Measurements from ENCODE around the gene MSH3.
"Not testable (repeated sequence)": the region's sequence is repeated elsewhere in the genome, so short reads cannot be mapped to it uniquely, and the experiment has no call there.

MSH3 gene

DNA sequence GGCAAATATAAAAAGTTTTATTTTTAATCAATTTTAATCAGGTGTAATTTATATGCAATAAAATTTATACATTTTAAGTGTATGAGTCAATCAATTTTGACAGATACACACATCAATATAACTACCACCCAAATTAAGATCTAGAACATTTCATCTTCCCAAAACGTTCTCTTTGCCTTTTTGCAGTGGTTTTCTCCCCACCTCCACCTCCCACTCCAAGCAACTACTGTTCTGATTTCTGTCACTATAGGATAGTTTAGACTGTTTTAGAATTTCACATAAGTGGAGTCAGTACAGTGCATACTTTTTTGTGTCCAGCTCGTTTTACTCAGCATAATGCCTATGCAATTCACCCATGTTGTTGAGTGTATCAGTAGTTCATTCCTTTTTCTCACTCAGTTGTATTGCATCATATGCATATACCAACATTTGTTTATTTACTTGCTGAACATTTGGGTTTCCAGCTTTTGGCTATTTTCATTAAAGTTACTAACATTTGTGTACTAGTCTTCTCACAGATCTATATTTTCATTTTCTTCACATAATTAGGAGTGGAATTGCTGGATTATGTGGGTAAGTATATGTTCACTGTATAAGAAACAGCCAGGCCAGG is 52.5 kb downstream of the MSH3 start:
- DNase-seq (ENCODE audit: low read depth), result no peak

DNA sequence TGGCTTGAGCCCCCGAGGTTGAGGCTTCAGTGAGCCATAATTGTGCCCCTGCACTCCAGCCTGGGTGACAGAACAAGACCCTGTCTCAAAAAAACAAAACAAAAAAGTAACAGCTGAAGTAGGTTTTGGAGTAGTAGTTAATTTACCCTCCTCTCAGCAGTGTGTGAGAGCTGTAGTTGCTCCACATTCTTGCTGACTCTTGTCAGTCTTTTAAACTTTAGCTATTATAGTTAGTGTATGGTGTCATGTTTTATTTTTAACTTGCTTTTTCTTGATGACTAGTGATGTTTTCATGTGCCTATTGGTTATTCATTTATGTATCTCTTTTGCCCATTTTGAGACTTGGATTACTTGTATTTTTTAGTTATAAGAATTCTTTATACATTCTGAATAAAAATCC is 53.2 kb downstream of the MSH3 start:
- DNase-seq (ENCODE audit: low read depth), result no peak

DNA sequence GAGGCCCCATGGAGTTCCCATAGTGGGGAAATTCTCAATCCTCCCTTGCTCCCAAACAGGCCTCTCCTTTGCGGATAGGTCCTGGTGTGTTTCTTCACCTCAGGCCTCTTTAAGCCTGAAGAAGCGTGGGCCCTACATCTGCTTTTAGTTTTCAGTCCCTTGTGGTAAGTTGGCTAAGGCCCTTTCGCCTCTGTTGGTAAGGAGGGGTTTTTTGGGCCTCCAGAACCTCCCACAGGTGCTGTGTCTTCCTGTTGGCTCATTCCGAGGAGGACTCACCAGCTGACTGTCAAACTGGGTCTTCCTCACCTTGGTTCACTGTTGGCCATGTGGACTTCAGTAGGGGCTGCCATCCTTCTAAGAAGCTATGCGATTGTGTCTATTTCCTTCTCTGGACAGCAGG is 56.8 kb downstream of the MSH3 start:
- no peak for DNase-seq (ENCODE audit: low read depth)

DNA sequence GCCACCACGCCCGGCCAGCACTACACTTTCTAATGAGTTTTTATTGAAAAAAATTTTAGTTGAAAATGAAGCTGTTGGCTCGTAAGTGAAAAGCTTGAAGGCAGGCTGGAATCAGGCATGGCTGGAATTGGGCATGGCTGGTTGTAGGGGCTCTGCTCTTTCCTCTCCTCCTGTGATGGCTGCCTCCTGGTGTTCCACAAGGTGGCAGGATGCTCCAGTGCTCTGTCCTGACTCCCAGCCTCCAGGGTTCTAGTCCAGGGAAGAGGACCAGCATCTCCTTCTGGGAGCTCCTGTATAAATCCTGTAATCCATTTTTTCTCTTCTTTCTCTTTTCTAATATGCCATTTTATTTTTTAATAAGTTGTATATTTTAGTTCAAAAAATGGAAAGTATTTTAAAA is 57.5 kb downstream of the MSH3 start:
- no peak for DNase-seq (ENCODE audit: low read depth)

DNA sequence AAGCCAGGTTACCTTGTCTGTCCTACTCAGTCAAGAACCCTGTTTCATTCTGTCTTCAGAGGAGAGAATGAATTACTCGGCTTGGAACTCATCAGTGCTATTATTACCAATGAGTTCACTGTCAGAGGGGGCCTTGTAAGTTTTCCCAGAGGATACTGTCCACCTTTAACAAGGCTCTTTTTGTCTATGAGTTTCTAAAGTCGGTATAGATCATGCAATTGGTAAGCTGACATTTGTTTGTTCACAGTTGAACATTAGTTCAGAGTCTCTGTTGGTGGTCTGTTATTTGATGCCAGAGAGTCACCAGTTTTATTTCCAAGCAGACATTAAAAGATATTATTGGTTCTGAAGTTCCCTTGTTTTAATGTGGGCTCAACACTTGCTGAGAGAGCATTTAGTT is 58.5 kb downstream of the MSH3 start:
- no peak for DNase-seq (ENCODE audit: low read depth)

DNA sequence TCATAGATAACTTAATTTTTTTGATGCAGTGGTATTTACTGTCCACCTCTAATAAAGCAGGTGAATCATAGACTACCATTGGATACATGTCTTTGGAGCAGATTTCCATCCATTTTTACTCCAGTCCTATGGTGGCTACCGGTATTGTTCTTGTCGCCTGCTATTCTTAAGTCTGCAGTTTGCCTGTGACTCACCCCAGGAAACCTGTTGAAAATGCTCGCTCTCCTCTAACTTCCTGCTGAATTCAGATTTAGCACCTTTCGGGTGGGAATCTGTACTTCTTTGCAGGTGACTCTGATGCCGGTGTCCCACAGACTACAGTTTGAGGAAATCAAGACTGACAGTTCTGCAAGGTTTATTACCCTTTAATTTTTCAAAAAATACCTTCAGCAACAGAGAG is 59.2 kb downstream of the MSH3 start:
- no peak for DNase-seq (ENCODE audit: low read depth)

DNA sequence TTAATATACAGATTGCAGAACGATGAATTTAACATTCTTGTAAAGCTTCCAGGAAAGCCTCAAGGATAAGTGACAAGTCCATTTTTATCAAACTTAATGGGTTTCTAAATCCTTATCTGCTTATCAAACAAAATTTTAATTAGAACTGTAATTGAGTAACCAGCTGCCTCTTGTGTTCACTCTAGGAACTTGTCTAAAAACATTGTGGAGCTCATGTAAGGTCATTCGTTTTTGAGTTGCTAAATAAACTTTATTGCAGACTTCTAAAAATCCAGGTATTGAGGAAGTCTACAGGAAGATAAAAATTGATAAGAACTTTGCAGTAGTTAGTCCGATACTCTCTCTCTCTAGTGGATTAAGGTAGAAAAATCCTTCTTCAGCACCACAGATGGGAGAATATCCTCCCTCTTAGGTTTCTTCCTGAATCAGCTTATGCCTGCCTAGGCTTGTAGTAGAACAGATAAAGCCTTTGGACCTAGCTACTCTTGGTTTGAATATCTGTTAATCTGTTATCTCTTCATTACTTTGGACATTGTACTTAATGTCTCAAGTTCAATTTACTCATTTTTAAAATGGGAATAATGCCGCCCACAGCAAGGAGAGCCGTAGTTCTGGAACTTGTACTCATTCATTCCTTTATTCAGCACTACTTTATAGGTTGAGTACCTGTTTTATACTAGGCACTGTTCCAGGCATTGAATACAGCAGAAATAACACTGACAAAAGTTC is 60.3 kb downstream of the MSH3 start:
- DNase-seq (ENCODE audit: low read depth), result no peak

DNA sequence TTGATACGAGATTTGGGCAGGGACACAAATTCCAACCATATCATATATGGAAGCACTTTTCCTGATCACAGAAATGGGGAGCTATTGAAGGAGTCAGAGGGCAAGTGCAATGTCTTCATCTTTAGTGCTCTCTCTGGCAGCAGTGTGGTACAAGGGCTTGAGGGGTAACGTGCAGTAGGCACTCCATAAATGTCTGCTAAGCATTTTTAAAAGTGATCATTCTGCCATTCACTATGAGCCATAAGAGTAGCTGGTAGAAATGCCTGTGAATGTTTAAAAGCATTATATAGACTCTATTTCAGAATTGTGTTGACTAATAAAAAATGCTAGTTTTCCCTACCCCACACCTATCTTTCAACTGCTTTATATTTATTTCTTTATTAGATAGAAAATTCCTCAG is 61.4 kb downstream of the MSH3 start:
- no peak for DNase-seq (ENCODE audit: low read depth)

DNA sequence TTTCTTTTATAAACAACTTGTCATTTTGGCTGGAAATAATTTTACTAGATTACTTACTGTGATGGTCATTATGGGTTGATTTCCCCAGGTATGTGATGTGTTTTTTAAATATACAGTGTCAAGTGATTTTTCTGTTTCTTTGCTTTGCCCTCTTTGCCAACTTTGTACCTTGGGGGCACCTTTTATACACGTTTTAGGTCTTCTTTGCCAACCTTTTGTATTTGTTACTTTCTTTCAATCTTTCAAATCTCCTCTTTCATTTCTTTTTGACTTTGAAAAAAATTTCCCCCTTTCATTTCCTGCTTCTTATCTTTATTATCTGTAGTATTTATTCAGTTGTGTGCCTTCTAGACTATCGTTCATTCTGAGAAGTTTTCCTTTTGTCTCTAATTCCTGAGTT is 65.7 kb downstream of the MSH3 start:
- DNase-seq (ENCODE audit: low read depth), result no peak

DNA sequence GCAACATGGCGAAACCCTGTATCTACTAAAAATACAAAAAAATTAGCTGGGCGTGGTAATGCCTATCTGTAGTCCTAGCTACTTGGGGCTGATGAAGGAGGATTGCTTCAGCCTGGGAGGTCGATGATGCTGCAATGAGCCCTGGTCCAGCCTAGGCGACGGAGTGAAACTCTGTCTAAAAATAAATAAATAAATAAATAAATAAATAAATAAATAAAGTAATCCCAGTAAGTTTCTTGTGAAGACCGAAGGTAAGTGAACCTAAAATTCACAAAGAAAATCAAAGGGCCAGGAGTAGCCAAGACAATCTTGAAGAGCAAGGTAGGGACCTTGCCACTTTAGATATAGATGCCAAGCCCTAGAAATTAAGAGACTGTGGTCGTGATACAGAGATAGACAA is 68.5 kb downstream of the MSH3 start:
- no peak for DNase-seq (ENCODE audit: low read depth)

DNA sequence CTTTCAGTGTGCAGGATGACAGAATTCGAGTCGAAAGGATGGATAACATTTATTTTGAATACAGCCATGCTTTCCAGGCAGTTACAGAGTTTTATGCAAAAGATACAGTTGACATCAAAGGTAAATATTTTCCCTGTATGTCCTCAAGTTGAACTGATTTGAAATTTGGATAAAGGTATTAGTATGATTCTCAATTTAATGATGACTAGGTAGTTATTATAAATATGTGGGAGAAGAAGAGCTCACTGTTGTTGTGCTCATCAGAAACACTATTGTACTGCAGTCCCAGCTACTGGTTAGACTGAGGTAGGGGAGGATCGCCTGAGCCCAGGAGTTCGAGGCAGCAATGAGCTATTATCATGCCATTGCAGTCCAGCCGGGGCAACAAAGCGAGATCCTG is 71.0 kb downstream of the MSH3 start:
- no peak for DNase-seq (ENCODE audit: low read depth)

DNA sequence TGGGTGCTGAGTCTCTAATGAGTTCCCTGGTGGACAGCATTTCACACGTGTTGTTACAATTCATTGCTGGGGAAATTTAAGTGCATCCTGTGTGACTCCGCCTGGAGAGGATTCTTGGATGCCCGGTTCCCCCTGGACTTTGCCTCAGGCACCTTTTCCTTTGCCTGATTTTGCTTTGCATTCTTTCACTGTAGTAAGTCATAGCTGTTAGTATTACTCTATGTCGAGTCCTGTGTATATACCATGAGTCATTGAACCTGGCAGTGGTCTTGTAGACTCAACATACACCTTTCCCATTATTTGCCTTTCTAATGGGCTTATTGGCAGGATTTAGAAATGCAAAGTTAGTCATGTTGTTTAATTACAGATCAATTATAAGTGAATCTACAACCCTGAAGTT is 82.3 kb downstream of the MSH3 start:
- no peak for DNase-seq (ENCODE audit: low read depth)

DNA sequence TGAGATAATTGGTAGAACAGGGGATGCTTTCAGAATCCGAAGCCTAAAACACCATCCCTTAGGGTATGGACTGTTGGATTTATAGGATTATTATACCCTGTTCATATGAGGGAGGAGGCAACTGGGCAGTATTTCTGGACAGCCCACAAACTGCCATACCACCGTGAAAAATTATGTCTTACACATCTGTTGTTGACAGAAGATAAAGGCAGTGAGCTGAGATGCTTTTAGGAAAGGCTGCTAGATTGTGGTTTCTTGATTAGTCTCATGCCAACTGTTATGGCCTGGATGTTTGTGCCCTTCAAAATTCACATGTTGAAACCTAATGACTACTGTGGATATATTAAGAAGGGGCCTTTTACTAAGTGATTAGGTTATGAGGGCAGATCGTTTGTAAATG is 84.0 kb downstream of the MSH3 start:
- no peak for DNase-seq (ENCODE audit: low read depth)

DNA sequence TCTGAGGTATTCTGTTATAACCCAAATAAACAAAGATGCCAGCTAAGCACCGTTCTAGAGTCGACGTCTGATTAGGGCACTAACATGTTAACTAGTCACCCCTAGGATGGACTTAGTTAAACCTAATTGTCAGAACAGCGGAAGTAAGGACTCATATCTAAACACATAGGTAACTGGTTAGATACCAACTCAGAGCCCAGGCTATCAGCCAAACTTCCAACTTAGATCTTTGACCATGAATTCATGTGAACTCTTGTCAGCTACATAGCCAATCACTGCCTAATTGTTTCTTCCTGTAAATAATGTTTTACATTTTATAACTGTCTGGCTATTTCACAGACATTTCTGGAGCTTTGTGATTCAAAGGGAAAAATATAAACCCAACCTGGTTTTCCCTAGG is 84.6 kb downstream of the MSH3 start:
- DNase-seq (ENCODE audit: low read depth), result no peak

DNA sequence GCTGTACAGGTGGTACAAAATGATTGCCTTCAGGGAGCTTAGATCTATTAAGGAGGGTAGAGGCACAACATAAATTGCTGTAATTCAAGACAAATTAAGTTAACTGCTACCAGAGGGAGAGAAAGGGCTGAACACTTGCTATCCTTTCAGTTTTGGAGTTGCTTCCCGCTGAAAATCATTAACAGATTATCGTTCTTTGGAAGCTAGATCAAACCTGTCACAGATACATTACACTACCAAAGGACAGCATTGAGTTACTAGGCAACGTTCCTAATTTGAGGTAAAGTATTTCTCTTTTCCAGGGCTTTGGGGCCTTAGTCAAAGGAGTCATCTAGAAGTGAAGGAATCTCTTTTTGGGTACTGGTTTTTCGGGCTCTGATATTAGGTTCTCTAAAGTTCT is 85.0 kb downstream of the MSH3 start:
- DNase-seq (ENCODE audit: low read depth), result no peak

DNA sequence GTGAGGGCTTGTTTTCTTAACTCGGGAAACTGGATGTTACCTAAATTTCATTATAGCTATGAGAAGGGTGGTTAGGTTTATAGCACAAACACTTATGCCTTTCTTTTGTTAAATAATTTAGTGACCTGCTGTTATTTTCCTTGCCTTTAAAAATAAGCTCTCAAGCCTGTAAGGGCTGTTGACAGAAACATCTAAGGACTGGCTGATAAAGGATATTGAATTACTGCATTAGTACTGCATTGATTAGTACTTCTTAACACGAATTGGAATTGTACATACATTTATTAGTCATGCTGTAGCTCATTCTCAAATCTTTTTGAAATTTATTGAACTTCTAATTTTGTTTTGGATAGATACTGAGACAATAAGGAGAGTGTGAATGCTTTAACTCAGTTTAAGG is 85.4 kb downstream of the MSH3 start:
- DNase-seq (ENCODE audit: low read depth), result no peak

DNA sequence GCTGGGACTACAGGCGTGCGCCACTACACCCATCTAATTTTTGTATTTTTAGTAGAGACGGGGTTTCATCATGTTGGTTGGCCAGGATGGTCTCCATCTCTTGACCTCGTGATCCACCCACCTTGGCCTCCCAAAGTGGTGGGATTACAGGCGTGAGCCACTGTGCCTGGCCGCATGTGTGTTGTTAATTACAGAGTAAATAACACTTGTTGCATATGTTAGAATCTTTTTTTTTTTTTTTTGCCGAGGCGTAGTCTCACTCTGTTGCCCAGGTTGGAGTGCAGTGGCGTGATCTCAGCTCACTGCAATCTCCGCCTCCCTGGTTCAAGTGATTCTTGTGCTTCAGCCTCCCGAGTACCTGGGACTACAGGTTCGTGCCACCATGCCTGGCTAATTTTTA is 86.0 kb downstream of the MSH3 start:
- not testable (repeated sequence) for DNase-seq (ENCODE audit: low read depth)

DNA sequence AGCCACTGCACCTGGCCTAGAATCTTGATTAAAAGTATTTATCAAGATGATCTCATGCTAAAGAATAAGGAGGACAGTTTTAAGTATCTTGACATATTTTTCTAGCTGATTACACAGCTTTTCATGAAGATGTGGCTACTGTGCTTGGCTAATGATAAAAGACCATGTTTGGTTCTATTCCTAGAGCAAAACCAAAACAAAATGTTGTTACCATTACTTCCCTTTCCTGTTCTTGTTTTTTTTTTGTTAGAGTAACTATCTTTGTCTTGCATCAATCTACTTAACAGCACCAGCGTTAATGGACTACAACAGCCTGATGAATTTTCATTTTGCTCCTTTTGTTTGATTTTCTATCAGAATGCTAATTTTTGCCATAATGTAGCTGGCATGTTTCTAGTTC is 86.5 kb downstream of the MSH3 start:
- DNase-seq (ENCODE audit: low read depth), result no peak

DNA sequence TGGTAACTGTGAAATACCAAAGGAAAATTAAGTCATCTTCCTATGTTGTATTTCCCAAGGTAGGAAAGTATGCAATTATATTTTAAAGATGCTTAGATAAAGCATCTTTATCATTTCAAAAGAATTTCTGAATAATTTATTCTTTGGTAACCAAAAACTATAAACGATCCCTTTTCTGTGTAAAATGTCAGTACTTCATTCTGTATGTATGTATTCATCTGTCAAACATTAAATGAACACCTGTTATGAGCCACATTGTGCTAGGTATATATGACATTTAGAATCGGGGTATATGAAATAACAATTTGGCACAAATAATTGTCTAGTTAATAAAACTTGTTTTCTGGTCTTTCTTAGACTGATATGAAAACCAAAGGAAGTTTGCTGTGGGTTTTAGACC is 89.7 kb downstream of the MSH3 start:
- DNase-seq (ENCODE audit: low read depth), result no peak

DNA sequence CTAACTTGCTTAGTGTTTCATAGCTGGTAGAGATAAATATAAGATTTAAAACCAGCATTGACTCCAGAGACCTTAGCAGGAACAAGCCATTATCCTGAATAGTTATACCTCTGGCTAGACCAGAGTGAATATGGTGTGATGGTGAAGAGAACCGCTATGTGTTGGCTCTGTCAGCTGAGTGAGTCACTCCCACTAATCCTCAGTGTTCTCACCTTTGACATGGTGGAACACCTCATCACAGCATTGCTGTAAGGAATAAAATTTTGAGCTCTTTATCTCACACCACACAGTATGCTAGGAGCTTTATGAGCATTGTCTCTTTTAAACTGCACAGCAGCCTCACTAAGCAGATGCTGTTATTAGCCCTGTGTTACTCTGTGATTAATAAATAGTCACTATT is 91.0 kb downstream of the MSH3 start:
- no peak for DNase-seq (ENCODE audit: low read depth)

DNA sequence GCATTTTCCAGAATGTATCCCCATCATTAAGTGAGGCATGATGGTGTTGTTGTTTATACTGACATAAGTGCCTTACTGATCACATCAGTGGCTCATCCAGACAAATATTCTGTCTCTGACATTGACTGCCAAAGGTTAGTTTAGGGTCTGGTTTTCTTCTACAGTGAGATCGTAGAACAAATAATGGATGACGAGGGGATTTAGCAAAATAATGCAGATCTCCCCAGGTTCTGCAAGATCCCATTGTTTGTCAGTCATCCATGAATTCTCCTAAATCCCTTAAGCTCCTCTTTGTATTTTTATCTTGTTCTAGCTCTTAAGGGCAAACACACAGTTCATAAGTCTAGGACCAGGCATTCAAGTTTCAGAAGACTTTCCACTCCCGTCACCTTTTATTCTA is 93.5 kb downstream of the MSH3 start:
- no peak for DNase-seq (ENCODE audit: low read depth)

DNA sequence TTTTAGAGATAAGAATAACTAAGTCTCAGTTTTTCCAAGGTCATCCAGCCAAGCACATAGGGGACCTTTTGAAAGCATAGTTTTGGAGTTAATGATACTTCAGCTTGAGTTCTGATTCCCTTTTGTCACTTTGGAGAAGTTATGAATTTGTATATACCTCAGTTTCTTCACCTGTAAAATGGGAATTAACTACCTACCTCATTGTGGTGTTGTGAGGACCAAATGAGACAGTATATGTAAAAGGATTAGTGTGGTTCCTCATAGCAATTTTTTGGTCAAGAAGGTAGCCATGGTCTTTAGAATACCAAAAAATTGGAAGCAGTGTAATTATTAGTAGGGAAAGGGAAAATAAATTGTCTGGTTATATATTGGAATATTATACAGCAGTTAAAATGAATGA is 98.0 kb downstream of the MSH3 start:
- no peak for DNase-seq (ENCODE audit: low read depth)

DNA sequence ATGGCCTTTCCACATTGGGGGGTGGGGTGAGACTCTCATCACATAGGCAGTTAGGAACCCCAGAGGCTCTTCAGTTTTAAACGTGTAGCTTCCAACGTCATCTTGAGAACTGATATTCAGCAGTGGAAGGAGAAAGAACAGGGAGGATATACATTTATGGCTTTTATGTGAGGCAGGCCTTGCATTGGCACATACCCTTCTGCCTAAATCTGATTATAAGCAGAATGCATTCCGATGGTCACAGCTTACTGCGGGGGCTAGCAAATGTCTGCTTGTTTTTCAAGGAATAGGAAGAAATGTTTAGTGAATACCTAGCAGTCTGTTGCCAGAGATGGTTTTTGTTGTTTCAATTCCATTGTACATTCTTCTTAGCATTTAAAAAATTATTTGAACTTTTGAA is 99.3 kb downstream of the MSH3 start:
- DNase-seq (ENCODE audit: low read depth), result no peak

DNA sequence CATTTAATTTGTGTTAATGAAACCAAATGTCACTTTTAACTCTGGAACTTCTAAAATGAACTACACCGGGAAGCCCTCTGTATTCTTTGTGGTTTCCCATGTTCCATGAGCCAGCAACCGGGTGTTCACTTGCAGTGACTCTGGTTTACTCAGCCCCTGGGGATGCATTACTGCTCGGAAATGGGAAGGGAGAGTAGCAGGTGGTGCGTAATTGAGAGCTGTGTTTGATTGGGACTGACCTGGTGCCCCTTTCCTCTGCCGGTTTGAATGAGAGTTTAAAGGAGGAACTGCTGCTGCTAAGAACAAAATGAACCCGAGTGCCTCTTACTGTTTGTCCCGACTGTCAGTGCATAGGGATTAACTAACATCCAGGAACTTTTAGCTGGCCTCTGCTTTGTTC is 100.4 kb downstream of the MSH3 start:
- peak; percentile 15 for DNase-seq (ENCODE audit: low read depth)
